Stimulated activated CD4-positive, alpha-beta T cell treated with anti-CD3 and anti-CD28 coated beads, Interleukin-12 subunit alpha, Interleukin-12 subunit beta, amount 100 ng/mL, for 24 hours (primary cell): ENCODE data around the gene ADNP.

Experiments
- DNase-seq, 2 experiments: peaks; one replicate each; pipeline ENCODE4 v3.0.0-alpha.2; 2020; ENCODE audit warnings: low read depth in 2 of 2

ADNP gene

GRCh38 chr20:50874111-50874757 lies 57.0 kb downstream of the ADNP start:
- no peak for DNase-seq

- no peak for DNase-seq
Observed at GRCh38 chr20:50873585-50873984, 57.7 kb downstream of the ADNP start.

GRCh38 chr20:50872560-50873425 lies 58.4 kb downstream of the ADNP start:
- no peak for DNase-seq

GRCh38 chr20:50870561-50871161 lies 60.6 kb downstream of the ADNP start:
- DNase-seq = no peak

- no peak for DNase-seq
Observed at GRCh38 chr20:50868509-50869495, 62.4 kb downstream of the ADNP start.

- DNase-seq = no peak
Observed at GRCh38 chr20:50867805-50868204, 63.4 kb downstream of the ADNP start.

GRCh38 chr20:50866831-50867230 lies 64.4 kb downstream of the ADNP start:
- DNase-seq = no peak

GRCh38 chr20:50866036-50866685 lies 65.1 kb downstream of the ADNP start:
- no peak for DNase-seq

- no peak for DNase-seq
Observed at GRCh38 chr20:50865591-50865990, 65.6 kb downstream of the ADNP start.

- DNase-seq = no peak
Observed at GRCh38 chr20:50865114-50865513, 66.1 kb downstream of the ADNP start.

GRCh38 chr20:50862546-50862945 lies 68.7 kb downstream of the ADNP start:
- DNase-seq = no peak

GRCh38 chr20:50861012-50861411 lies 70.2 kb downstream of the ADNP start:
- DNase-seq = no peak

GRCh38 chr20:50859161-50859560 lies 72.1 kb downstream of the ADNP start:
- DNase-seq = no peak

- DNase-seq = no peak
Observed at GRCh38 chr20:50858525-50858924, 72.7 kb downstream of the ADNP start.

- DNase-seq = no peak
Observed at GRCh38 chr20:50857348-50857747, 73.9 kb downstream of the ADNP start.

GRCh38 chr20:50856475-50857041 lies 74.7 kb downstream of the ADNP start:
- no peak for DNase-seq

GRCh38 chr20:50855498-50856474 lies 75.5 kb downstream of the ADNP start:
- no peak for DNase-seq

GRCh38 chr20:50854506-50855249 lies 76.6 kb downstream of the ADNP start:
- no peak for DNase-seq

- DNase-seq = no peak
Observed at GRCh38 chr20:50852085-50852484, 79.2 kb downstream of the ADNP start.
